GM12878 (cell line): ENCODE measurements around the gene RPL13A. TPM values are rescaled to one million over a fixed set of nuclear protein-coding genes. Genes with fewer than 3 reads are reported as not detected.
A peak's percentile ranks its signal among the peaks of the same experiment; 100 is the strongest.

Experiments
- ATAC-seq: fragments of 200-7000 bp; cut with Tn5 transposase; 3 replicates; pipeline ENCODE4 v1.9.1; 2020; ENCODE audit warnings: mild to moderate bottlenecking, moderate library complexity
- BruUV-seq: library from RNA; stranded (reverse); fragments of 400-500 nt; replicated peaks from 2 replicates; lab custom pipeline; 2021; lab: Mats Ljungman, UMichigan
- CTCF ChIA-PET: fragments of 300-600 bp; sonication (Branson Sonifier 250); formaldehyde crosslinking; extraction: SDS; loops from one replicate; lab custom pipeline; 2021; ENCODE audit warnings: inconsistent platforms; lab: Yijun Ruan, JAX
- POLR2A ChIA-PET: fragments of 350-600 bp; formaldehyde crosslinking; extraction: SDS; loops from one replicate; lab custom pipeline; 2021; ENCODE audit warnings: inconsistent platforms; lab: Charles Lee
- RAD21 ChIA-PET: fragments of 300-600 bp; sonication (Branson Sonifier 250); formaldehyde crosslinking; loops from one replicate; lab custom pipeline; 2023; ENCODE audit warnings: antibody characterized with exemption; ENCODE audit not compliant: unreplicated experiment; lab: Charles Lee
- SMC1A ChIA-PET: fragments of 300-600 bp; sonication (Branson Sonifier 250); formaldehyde crosslinking; loops from one replicate; lab custom pipeline; 2023; ENCODE audit not compliant: unreplicated experiment, uncharacterized antibody; lab: Charles Lee
- DNase-seq: peaks from one replicate; pipeline ENCODE4 v3.0.0-alpha.2; 2011; ENCODE audit warnings: low read depth, low spot score
- FAIRE-seq: peaks from 3 replicates; lab custom pipeline; 2011; peaks lifted over from hg19 to GRCh38; lab: Jason Lieb, UNC
- H2AFZ ChIP-seq: 2 replicates; pipeline ENCODE4 v1.6.0; 2011; ENCODE audit warnings: low read depth, low read length, control low read depth; ENCODE audit not compliant: control insufficient read depth
- H3K27ac ChIP-seq: 2 replicates; pipeline ENCODE4 v1.5.1; 2011; ENCODE audit warnings: control low read depth; ENCODE audit not compliant: control insufficient read depth, insufficient read depth
- H3K27me3 ChIP-seq, 2 experiments: replicated peaks in 1 of 2; 2 replicates each; pipeline versions ENCODE4 v1.6.0 to v1.6.1; 2011; ENCODE audit warnings: low read length in 1 of 2; ENCODE audit not compliant: control insufficient read depth in 2 of 2, insufficient read depth in 2 of 2
- H3K36me3 ChIP-seq, 2 experiments: 2 replicates each; pipeline ENCODE4 v1.5.1; 2011; ENCODE audit warnings: low read length in 1 of 2; ENCODE audit not compliant: control insufficient read depth in 2 of 2, insufficient read depth in 2 of 2
- H3K4me1 ChIP-seq: 2 replicates; pipeline ENCODE4 v1.6.1; 2011; ENCODE audit warnings: mild to moderate bottlenecking, low read length, moderate library complexity, mixed read lengths; ENCODE audit not compliant: control insufficient read depth, insufficient read depth
- H3K4me2 ChIP-seq: 2 replicates; pipeline ENCODE4 v1.6.0; 2011; ENCODE audit warnings: control low read depth; ENCODE audit not compliant: control insufficient read depth, insufficient read depth
- H3K4me3 ChIP-seq: fragments of 200-600 bp; sonication (generic); 2 replicates; pipeline ENCODE4 v1.5.1; 2016
- H3K79me2 ChIP-seq: 2 replicates; pipeline ENCODE4 v1.6.0; 2011; ENCODE audit warnings: low read length; ENCODE audit not compliant: control insufficient read depth, insufficient read depth
- H3K9ac ChIP-seq: 2 replicates; pipeline ENCODE4 v1.8.0; 2011; ENCODE audit warnings: low read length, control low read depth, mixed read lengths; ENCODE audit not compliant: control insufficient read depth, insufficient read depth
- H3K9me3 ChIP-seq: replicated peaks from 3 replicates; pipeline ENCODE4 v1.5.1; 2011; ENCODE audit warnings: mild to moderate bottlenecking, low read length; ENCODE audit not compliant: control insufficient read depth, insufficient read depth
- H4K20me1 ChIP-seq: 2 replicates; pipeline ENCODE4 v1.6.0; 2011; ENCODE audit not compliant: control insufficient read depth, insufficient read depth
- KAT2A ChIP-seq: conservative IDR thresholded peaks from 2 replicates; pipeline ENCODE4 v1.6.1; 2011; ENCODE audit warnings: low read depth, low read length; ENCODE audit not compliant: control insufficient read depth
- MEF2B ChIP-seq: fragments of 450-650 bp; IDR thresholded peaks from 2 replicates; pipeline ENCODE4 v1.6.1; 2018; ENCODE audit warnings: mild to moderate bottlenecking, moderate library complexity; ENCODE audit not compliant: partially characterized antibody, poor library complexity, severe bottlenecking
- NFYA ChIP-seq: IDR thresholded peaks from 2 replicates; pipeline ENCODE4 v1.6.1; 2011; ENCODE audit warnings: low read depth, mild to moderate bottlenecking, low read length, improper control_type of control experiment, borderline replicate concordance
- POLR2A ChIP-seq: IDR thresholded peaks from 2 replicates; pipeline ENCODE4 v1.6.1; 2011; ENCODE audit warnings: low read depth, mild to moderate bottlenecking, low read length
- STAT1 ChIP-seq: fragments of 450-650 bp; conservative IDR thresholded peaks from 2 replicates; pipeline ENCODE4 v1.6.1; 2014; ENCODE audit warnings: antibody characterized with exemption, mild to moderate bottlenecking
- WRNIP1 ChIP-seq: IDR thresholded peaks from 2 replicates; pipeline ENCODE4 v1.6.1; 2011; ENCODE audit warnings: low read depth, low read length, improper control_type of control experiment, borderline replicate concordance
- ZSCAN29 ChIP-seq: fragments of 450-650 bp; IDR thresholded peaks from 2 replicates; pipeline ENCODE4 v1.6.1; 2017; ENCODE audit warnings: mild to moderate bottlenecking, moderate library complexity
- WGBS: methylation state at CpG from one replicate; pipeline ENCODE4 v1.1.6; 2016; ENCODE audit warnings: low lambda C conversion rate; ENCODE audit not compliant: insufficient replicate concordance, insufficient coverage; ENCODE audit errors: missing lambda C conversion rate; 5-methylcytosine and 5-hydroxymethylcytosine counted together
- in situ Hi-C: fragments of 300-500 bp; cut with MboI; formaldehyde crosslinking; loops from 9 replicates; pipeline ENCODE4 v1.14.3; 2018; ENCODE audit warnings: mixed read lengths
- intact Hi-C: fragments of 100-400 bp; cut with micrococcal nuclease; formaldehyde crosslinking; loops from one replicate; pipeline ENCODE4 v1.14.2; 2022; ENCODE audit not compliant: unreplicated experiment
- polyA plus RNA-seq, 11 experiments: library from polyadenylated mRNA; depleted of rRNA in 4 of 11; unstranded in 6 of 11; stranded (reverse) in 5 of 11; fragments of >200 nt; fragmentation: Nextera tagmentation in 4 of 11; fragmentation: Illumina TruSeq in 1 of 11; extraction: Ambion mirVana in 4 of 11; extraction: Trizol in 1 of 11; gene quantifications; 1 replicate in 1 of 11; 2 replicates in 10 of 11; pipeline versions ENCODE4 v1.2.1 to v1.2.3, GENCODE V29; 2011 to 2016; ENCODE audit warnings: inconsistent platforms in 2 of 11, missing spikeins in 2 of 11, low read depth in 1 of 11
- total RNA-seq, 4 experiments: library from RNA; depleted of rRNA in 3 of 4; stranded (reverse); fragments of >200 nt in 3 of 4; fragmentation: Illumina TruSeq in 1 of 4; extraction: Trizol in 1 of 4; gene quantifications; 2 replicates each; pipeline versions ENCODE4 v1.2.1 to v1.2.3, GENCODE V29; 2013 to 2021
- TF ChIP-seq, protein P1 (sequence below): fragments of 450-650 bp; IDR thresholded peaks from 2 replicates; pipeline ENCODE4 v1.6.1; 2017; ENCODE audit warnings: mild to moderate bottlenecking, low read depth, inconsistent platforms; ENCODE audit not compliant: poor library complexity, severe bottlenecking
- TF ChIP-seq, protein P2 (sequence below): IDR thresholded peaks from 2 replicates; pipeline ENCODE4 v1.6.1; 2011; ENCODE audit warnings: borderline replicate concordance, low read depth, mild to moderate bottlenecking, moderate library complexity, mixed read lengths, low read length; ENCODE audit not compliant: insufficient read depth; ENCODE audit errors: extremely low read length
- TF ChIP-seq, protein P3 (sequence below): IDR thresholded peaks from 2 replicates; pipeline ENCODE4 v1.6.1; 2012; ENCODE audit warnings: low read length, inconsistent platforms
- TF ChIP-seq, protein P4 (sequence below): IDR thresholded peaks from 2 replicates; pipeline ENCODE4 v1.6.1; 2012; ENCODE audit warnings: low read depth, low read length, improper control_type of control experiment
- TF ChIP-seq, protein P5 (sequence below): fragments of 450-650 bp; formaldehyde crosslinking; IDR thresholded peaks from 2 replicates; pipeline ENCODE4 v1.4.0; 2020; ENCODE audit warnings: mild to moderate bottlenecking, moderate library complexity

The RPL13A gene
- total and polyA plus RNA-seq, 10 of the 15 experiments (the other 5 are each of a cell fraction or from before 2014, with no cell fraction given) = 1,426 to 8,961 (median 4,266) TPM

DNA sequence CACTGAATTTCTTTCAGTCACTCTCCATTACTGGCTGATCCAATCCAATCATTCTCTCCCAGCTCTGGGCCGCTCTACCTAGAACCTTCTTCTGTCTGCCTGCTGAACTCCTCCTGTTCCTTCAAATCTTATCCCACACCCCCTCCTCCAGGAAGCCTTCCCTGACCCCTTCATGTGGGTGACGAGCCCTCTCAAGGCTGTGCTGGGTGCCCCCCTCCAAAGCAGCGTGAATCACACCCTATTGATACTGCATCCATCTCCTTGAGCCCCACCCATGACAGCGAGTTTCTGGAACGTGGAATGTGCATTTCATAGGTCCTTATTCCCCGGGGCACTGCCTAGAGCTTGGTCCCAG lies 39.0 kb upstream of the RPL13A start (continued):
- TF ChIP-seq, protein P1, sequence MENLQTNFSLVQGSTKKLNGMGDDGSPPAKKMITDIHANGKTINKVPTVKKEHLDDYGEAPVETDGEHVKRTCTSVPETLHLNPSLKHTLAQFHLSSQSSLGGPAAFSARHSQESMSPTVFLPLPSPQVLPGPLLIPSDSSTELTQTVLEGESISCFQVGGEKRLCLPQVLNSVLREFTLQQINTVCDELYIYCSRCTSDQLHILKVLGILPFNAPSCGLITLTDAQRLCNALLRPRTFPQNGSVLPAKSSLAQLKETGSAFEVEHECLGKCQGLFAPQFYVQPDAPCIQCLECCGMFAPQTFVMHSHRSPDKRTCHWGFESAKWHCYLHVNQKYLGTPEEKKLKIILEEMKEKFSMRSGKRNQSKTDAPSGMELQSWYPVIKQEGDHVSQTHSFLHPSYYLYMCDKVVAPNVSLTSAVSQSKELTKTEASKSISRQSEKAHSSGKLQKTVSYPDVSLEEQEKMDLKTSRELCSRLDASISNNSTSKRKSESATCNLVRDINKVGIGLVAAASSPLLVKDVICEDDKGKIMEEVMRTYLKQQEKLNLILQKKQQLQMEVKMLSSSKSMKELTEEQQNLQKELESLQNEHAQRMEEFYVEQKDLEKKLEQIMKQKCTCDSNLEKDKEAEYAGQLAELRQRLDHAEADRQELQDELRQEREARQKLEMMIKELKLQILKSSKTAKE = no peak
- TF ChIP-seq, protein P2, sequence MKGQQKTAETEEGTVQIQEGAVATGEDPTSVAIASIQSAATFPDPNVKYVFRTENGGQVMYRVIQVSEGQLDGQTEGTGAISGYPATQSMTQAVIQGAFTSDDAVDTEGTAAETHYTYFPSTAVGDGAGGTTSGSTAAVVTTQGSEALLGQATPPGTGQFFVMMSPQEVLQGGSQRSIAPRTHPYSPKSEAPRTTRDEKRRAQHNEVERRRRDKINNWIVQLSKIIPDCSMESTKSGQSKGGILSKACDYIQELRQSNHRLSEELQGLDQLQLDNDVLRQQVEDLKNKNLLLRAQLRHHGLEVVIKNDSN = no peak
- no peak for TF ChIP-seq POLR2A

DNA sequence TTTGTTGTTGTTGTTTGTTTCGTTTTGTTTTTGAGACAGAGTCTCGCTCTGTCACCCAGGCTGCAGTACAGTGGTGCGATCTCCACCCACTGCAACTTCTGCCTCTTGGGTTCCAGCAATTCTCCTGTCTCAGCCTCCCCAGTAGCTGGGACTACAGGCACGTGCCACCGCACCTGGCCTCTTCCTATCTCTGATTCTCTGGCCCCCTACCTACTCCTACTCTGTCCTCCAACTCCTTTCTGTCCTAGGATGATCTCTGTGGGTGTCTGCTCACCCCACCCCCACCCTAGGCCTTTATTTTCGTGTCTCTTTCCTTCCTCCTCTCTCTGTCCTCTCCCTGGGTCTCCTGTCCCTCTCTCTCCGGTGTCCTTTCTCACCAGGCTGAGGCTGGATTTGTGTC lies 37.0 kb upstream of the RPL13A start:
- Histone ChIP-seq H2AFZ (no peak overlapping the region), H3K27ac (peak overlapping the region; percentile 48), H3K4me1 (peaks cover 12% of the 10 kb centered on the region), H3K9ac (peak overlapping the region; percentile 99), H3K79me2 (peaks cover 32% of the 10 kb centered on the region), H3K27me3 (no peaks in the 10 kb centered on the region), H3K4me2 (peak overlapping the region; percentile 98), H3K4me3 (peak overlapping the region; percentile 85), H3K9me3 (no peaks in the 10 kb centered on the region), H4K20me1 (no peaks in the 10 kb centered on the region; the same call in 1 of the 2 replicates), H3K36me3 (peaks cover 2 to 6% of the 10 kb centered on the region in 2 experiments; a peak in 3 of 4 replicates)
- in situ Hi-C loops (no loop called here), intact Hi-C loops (loop anchor here (5.0 kb wide), 1 partner anchor 118 kb away; no protein-coding TSS in a partner anchor)
- FAIRE-seq = no peak
- ATAC-seq = no peak
- no peak for DNase-seq
- ChIA-PET CTCF (interaction anchor here (1.7 to 5.1 kb wide), 2 partner anchors 11 to 20 kb away, joined by 4 to 46 read pairs; no protein-coding TSS in a partner anchor), RAD21 (interaction anchor here (0.7 to 9.0 kb wide), 2 partner anchors 21 to 239 kb away, joined by 3 to 90 read pairs; no protein-coding TSS in a partner anchor), SMC1A (interaction anchor here (0.7 to 9.0 kb wide), 4 partner anchors 19 to 97 kb away, joined by 4 to 53 read pairs (median 10); partner anchors contain the start of gene FLT3LG), POLR2A (interaction anchor here (0.5 to 6.1 kb wide), 8 partner anchors 21 to 457 kb away, joined by 3 to 81 read pairs (median 6); partner anchors contain the start of genes FLT3LG, GYS1, RPS11 and RUVBL2)
- BruUV-seq = no TSS peak
- WGBS = 86% methylated on average over 7 of the region's 7 CpGs
- TF ChIP-seq MEF2B (no peak), STAT1 (no peak), NFYA (no peak), ZSCAN29 (no peak), WRNIP1 (no peak), KAT2A (no peak)
- TF ChIP-seq, protein P3, sequence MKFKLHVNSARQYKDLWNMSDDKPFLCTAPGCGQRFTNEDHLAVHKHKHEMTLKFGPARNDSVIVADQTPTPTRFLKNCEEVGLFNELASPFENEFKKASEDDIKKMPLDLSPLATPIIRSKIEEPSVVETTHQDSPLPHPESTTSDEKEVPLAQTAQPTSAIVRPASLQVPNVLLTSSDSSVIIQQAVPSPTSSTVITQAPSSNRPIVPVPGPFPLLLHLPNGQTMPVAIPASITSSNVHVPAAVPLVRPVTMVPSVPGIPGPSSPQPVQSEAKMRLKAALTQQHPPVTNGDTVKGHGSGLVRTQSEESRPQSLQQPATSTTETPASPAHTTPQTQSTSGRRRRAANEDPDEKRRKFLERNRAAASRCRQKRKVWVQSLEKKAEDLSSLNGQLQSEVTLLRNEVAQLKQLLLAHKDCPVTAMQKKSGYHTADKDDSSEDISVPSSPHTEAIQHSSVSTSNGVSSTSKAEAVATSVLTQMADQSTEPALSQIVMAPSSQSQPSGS = no peak
- TF ChIP-seq, protein P4, sequence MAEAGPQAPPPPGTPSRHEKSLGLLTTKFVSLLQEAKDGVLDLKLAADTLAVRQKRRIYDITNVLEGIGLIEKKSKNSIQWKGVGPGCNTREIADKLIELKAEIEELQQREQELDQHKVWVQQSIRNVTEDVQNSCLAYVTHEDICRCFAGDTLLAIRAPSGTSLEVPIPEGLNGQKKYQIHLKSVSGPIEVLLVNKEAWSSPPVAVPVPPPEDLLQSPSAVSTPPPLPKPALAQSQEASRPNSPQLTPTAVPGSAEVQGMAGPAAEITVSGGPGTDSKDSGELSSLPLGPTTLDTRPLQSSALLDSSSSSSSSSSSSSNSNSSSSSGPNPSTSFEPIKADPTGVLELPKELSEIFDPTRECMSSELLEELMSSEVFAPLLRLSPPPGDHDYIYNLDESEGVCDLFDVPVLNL = no peak
- TF ChIP-seq, protein P5, sequence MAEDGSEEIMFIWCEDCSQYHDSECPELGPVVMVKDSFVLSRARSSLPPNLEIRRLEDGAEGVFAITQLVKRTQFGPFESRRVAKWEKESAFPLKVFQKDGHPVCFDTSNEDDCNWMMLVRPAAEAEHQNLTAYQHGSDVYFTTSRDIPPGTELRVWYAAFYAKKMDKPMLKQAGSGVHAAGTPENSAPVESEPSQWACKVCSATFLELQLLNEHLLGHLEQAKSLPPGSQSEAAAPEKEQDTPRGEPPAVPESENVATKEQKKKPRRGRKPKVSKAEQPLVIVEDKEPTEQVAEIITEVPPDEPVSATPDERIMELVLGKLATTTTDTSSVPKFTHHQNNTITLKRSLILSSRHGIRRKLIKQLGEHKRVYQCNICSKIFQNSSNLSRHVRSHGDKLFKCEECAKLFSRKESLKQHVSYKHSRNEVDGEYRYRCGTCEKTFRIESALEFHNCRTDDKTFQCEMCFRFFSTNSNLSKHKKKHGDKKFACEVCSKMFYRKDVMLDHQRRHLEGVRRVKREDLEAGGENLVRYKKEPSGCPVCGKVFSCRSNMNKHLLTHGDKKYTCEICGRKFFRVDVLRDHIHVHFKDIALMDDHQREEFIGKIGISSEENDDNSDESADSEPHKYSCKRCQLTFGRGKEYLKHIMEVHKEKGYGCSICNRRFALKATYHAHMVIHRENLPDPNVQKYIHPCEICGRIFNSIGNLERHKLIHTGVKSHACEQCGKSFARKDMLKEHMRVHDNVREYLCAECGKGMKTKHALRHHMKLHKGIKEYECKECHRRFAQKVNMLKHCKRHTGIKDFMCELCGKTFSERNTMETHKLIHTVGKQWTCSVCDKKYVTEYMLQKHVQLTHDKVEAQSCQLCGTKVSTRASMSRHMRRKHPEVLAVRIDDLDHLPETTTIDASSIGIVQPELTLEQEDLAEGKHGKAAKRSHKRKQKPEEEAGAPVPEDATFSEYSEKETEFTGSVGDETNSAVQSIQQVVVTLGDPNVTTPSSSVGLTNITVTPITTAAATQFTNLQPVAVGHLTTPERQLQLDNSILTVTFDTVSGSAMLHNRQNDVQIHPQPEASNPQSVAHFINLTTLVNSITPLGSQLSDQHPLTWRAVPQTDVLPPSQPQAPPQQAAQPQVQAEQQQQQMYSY (CRISPR knock-in tag) = no peak
